ENCODE results near the gene MMP11. TPM values are rescaled to one million over a fixed set of nuclear protein-coding genes. Genes with fewer than 3 reads are reported as not detected.

Gene MMP11
- total and polyA plus RNA-seq, 2 of the 4 experiments (the other 2 are of a cell fraction): 2.2 to 6.0 TPM

DNA sequence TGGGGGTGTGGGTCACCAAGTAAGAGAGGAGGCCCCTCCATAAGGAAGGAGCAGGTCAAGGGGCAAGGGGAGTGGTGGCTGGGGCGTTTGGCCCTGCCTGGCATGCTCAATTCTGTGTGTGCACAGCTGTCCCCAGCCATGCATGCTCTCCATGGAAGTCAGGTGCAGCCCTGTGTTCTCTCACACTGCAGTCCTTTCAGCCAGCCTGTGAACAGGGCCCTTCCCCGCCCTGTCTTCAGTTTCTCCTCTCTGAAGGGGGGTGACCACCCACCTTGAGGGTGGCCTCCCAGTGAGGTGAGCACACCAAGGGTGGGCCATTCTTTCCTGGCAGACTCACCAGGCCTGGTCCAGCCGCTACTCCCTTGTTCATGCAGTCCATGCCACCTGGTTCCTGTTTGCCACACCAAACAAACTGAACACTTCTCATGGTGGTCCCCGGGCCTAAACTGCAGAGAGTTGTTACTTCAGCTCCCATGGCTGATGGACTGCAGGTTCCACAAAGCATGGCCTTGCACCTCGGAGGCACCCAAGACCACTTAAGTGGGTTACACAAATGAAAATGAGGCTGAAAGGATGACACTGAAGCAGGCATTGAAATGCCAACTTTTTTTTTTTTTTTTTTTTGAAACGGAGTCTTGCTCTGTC lies 3.2 kb upstream of the MMP11 start:
- dilution Hi-C loops (cut with HindIII; ENCODE audit: low sequenced_read_pairs, unreplicated experiment): no loop called here
- peak overlapping the region; percentile 57 for H2AK9ac ChIP-seq (replicated peaks; ENCODE audit: low read depth, low read length, poor library complexity)
- H3K56ac ChIP-seq (ENCODE audit: extremely low read depth, insufficient read depth, low read length): no peak overlapping the region
- H3K27me3 ChIP-seq (ENCODE audit: control insufficient read depth, insufficient read depth, low read length): no peaks in the 10 kb centered on the region
- H2BK5ac ChIP-seq (ENCODE audit: low read depth, low read length, poor library complexity, severe bottlenecking): no peak overlapping the region
- H3K23ac ChIP-seq (ENCODE audit: low read depth, low read length): no peak overlapping the region
- no peak overlapping the region for H3K18ac ChIP-seq (ENCODE audit: low read depth, low read length)
- BruUV-seq (replicated peaks): no TSS peak
- no peak overlapping the region for H2BK20ac ChIP-seq (ENCODE audit: low read depth, low read length)
- no peaks in the 10 kb centered on the region for H3K9me3 ChIP-seq (ENCODE audit: control insufficient read depth, insufficient read depth, low read length)
- H2BK120ac ChIP-seq (ENCODE audit: low read depth, low read length): no peak overlapping the region
- H3K79me1 ChIP-seq (ENCODE audit: low read depth in 1 of 2, low read length in 2 of 2): peaks cover 0 to 7% of the 10 kb centered on the region in 2 experiments; a peak in 1 of 4 replicates
- no peak overlapping the region for H4K8ac ChIP-seq (ENCODE audit: low read depth in 2 of 2, low read length in 2 of 2)
- no peak overlapping the region for H4K91ac ChIP-seq (ENCODE audit: insufficient read depth, low read depth, low read length)
- ChIA-PET POLR2A (ENCODE audit: unreplicated experiment) (no interaction called here), CTCF (interaction anchor here (0.6 to 2.0 kb wide), 3 partner anchors 16 to 118 kb away, joined by 3 to 6 read pairs (median 3); no protein-coding TSS in a partner anchor)
- no peak for DNase-seq
- no peak overlapping the region for H4K5ac ChIP-seq (ENCODE audit: low read depth, low read length)
- no peak overlapping the region for H3K4ac ChIP-seq (ENCODE audit: low read depth, low read length)
- H4K20me1 ChIP-seq (ENCODE audit: insufficient read depth, low read length): no peaks in the 10 kb centered on the region
- no peak overlapping the region for H3K4me2 ChIP-seq (ENCODE audit: low read depth, low read length)
- peaks cover 7% of the 10 kb centered on the region for H3K9me1 ChIP-seq (ENCODE audit: insufficient read depth, low read length)
- in situ Hi-C loops (cut with MboI; ENCODE audit: low sequenced_read_pairs): no loop called here
- TF ChIP-seq RCOR1 (IDR thresholded peaks at IDR 0.05; ENCODE audit: insufficient replicate concordance, low read length) (no peak), ELK1 (IDR thresholded peaks at IDR 0.05; ENCODE audit: borderline replicate concordance, low read depth, low read length) (no peak), BHLHE40 (IDR thresholded peaks at IDR 0.05; ENCODE audit: low read depth, low read length) (no peak), FOS (IDR thresholded peaks at IDR 0.05; ENCODE audit: low read depth, low read length) (no peak), CEBPB (IDR thresholded peaks at IDR 0.05; ENCODE audit: low read depth, low read length) (no peak)
- ATAC-seq (ENCODE audit: low read depth): no peak
- H2AFZ ChIP-seq (replicated peaks; ENCODE audit: low read length, poor library complexity): peak overlapping the region; percentile 33
- intact Hi-C loops (cut with micrococcal nuclease): loop anchor here (5.0 kb wide), 1 partner anchor 227 kb away; no protein-coding TSS in a partner anchor
- H2AK5ac ChIP-seq (ENCODE audit: low read depth, low read length): no peak overlapping the region
- H3K27ac ChIP-seq (ENCODE audit: insufficient read depth, low read length): no peak overlapping the region
- peaks cover 18% of the 10 kb centered on the region; the same call in 1 of the 2 replicates for H3K4me1 ChIP-seq (ENCODE audit: control insufficient read depth, insufficient read depth, low read length)
- H3K36me3 ChIP-seq (ENCODE audit: control insufficient read depth, insufficient read depth, low read length): no peaks in the 10 kb centered on the region
- H3K14ac ChIP-seq (replicated peaks; ENCODE audit: low read depth, low read length): no peak overlapping the region
- H2BK15ac ChIP-seq (ENCODE audit: low read depth, low read length): no peak overlapping the region
- no peak overlapping the region for H3K4me3 ChIP-seq (ENCODE audit: insufficient read depth, low read depth, low read length)
- H3K9ac ChIP-seq (ENCODE audit: low read depth, low read length): no peak overlapping the region
- 100% methylated on average over 2 of the region's 6 CpGs; no CpG with 5 or more reads in 1 of the 2 experiments for WGBS, 2 experiments (ENCODE audit: extremely low coverage in 2 of 2, insufficient read length in 1 of 2)

All from IMR-90 (cell line).